Naive B cell (primary cell): Measurements from ENCODE around the gene KLF16. TPM values are rescaled to one million over a fixed set of nuclear protein-coding genes. Genes with fewer than 3 reads are reported as not detected.
A peak's percentile ranks its signal among the peaks of the same experiment; 100 is the strongest.

Source experiments
- ATAC-seq, 2 donors: fragments of 150-1000 bp; cut with Tn5 transposase; 2 replicates each; pipeline ENCODE4 v1.10.0; 2021; ENCODE audit warnings: low read depth in 2 of 2, mild to moderate bottlenecking in 2 of 2, moderate library complexity in 2 of 2
- DNase-seq: peaks from one replicate; pipeline ENCODE4 v3.0.0; 2022
- H3K27ac Mint-ChIP-seq, 6 donors: one replicate each; pipeline ENCODE4 v1.8.0; 2020 to 2022; ENCODE audit warnings: mild to moderate bottlenecking in 6 of 6, mixed read lengths in 6 of 6, moderate library complexity in 5 of 6, inconsistent platforms in 2 of 6
- H3K27me3 Mint-ChIP-seq, 3 donors: one replicate each; pipeline ENCODE4 v1.8.0; 2021 to 2022; ENCODE audit warnings: mixed read lengths in 3 of 3, mild to moderate bottlenecking in 1 of 3
- H3K36me3 Mint-ChIP-seq, 2 donors: one replicate each; pipeline ENCODE4 v1.8.0; 2020 to 2022; ENCODE audit warnings: mixed read lengths in 2 of 2, inconsistent platforms in 1 of 2, mild to moderate bottlenecking in 1 of 2
- H3K4me1 Mint-ChIP-seq, 3 donors: one replicate each; pipeline ENCODE4 v1.8.0; 2020 to 2022; ENCODE audit warnings: mixed read lengths in 3 of 3, inconsistent platforms in 1 of 3, mild to moderate bottlenecking in 1 of 3, moderate library complexity in 1 of 3
- H3K4me3 Mint-ChIP-seq, 8 donors: one replicate each; pipeline ENCODE4 v1.8.0; 2020 to 2022; ENCODE audit warnings: mild to moderate bottlenecking in 8 of 8, mixed read lengths in 8 of 8, moderate library complexity in 8 of 8, inconsistent platforms in 2 of 8
- H3K9me3 Mint-ChIP-seq, 7 donors: one replicate each; pipeline ENCODE4 v1.8.0; 2020 to 2022; ENCODE audit warnings: mixed read lengths in 7 of 7, mild to moderate bottlenecking in 5 of 7, inconsistent platforms in 2 of 7, moderate library complexity in 1 of 7
- polyA plus RNA-seq, 6 donors: library from polyadenylated mRNA; unstranded; fragments of 300-500 nt; fragmentation: Illumina TruSeq; gene quantifications; one replicate each; pipeline ENCODE4 v1.2.3, GENCODE V29; 2021; ENCODE audit warnings: low read depth in 6 of 6

Gene KLF16
- polyA plus RNA-seq, 6 donors from 2014 or later = 0.43 to 1.4 (median 0.70) TPM

DNA sequence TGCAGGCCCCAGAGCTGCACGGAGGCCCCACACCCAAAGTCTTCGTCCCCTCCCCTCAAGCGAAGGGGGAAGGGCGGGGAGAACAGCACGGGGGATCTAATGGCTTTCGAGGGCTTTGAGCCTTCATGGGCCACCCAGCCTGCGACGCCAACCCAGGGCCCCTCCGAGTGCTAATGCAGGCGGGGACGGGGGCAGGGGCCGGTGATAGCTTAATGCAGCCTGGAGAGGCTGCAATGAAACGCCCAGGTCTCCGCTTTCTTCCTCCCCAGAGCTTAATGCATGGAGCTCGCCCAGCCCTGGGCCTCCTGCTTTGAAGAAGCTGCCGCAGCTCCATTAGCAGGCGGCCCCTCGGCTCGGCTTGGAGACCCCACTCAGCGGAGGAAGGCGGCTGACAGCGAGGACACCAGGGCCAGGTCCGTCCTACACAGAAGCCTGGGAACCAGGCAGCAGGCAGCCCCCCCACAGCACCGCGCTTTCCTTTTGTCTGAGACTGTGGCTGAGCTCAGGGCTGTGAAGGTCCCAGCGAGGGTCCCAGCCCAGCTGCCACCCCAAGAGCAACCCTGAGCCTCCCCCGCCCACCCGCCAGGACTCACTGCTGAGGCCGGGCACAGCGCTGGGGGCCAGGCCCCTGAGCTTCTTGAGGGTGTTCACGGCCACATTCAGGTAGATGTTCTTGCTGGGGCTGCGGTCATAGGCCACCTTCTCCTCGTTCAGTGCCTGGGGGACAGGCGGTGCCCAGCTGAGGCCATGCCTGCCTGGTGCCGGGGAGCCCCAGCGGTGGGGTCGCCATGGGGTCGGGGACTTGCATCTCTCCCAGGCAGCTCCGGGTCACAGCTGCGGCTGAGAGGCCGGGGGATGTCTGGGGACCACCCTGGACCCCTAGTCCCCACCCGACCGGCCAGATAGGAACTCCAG, 43.8 kb downstream of the KLF16 start:
- no peak for DNase-seq
- H3K27me3 Mint-ChIP-seq = no peaks in the 10 kb centered on the region
- no peak overlapping the region for H3K27ac Mint-ChIP-seq
- no peak overlapping the region for H3K4me3 Mint-ChIP-seq
- peaks cover 0 to 6% (median 0%) of the 10 kb centered on the region in 3 donors for H3K4me1 Mint-ChIP-seq
- no peaks in the 10 kb centered on the region for H3K9me3 Mint-ChIP-seq
- peaks cover 0 to 6% of the 10 kb centered on the region in 2 donors for H3K36me3 Mint-ChIP-seq
- ATAC-seq = no peak

- Mint-ChIP-seq H3K9me3 (no peaks in the 10 kb centered on the region), H3K4me1 (peaks cover 0 to 6% (median 3%) of the 10 kb centered on the region in 3 donors), H3K4me3 (no peak overlapping the region), H3K27ac (no peak overlapping the region), H3K27me3 (no peaks in the 10 kb centered on the region), H3K36me3 (peaks cover 0 to 6% of the 10 kb centered on the region in 2 donors)
- no peak for ATAC-seq
- DNase-seq = no peak
These were observed 44.7 kb downstream of the KLF16 start for GRCh38 chr19:1818549-1819195.

GRCh38 chr19:1817553-1818179, 45.7 kb downstream of the KLF16 start:
- Mint-ChIP-seq H3K27ac (no peak overlapping the region), H3K27me3 (no peaks in the 10 kb centered on the region), H3K4me1 (peaks cover 6 to 13% (median 11%) of the 10 kb centered on the region in 3 donors), H3K36me3 (peaks cover 0 to 6% of the 10 kb centered on the region in 2 donors), H3K4me3 (no peak overlapping the region), H3K9me3 (no peaks in the 10 kb centered on the region)
- no peak for ATAC-seq
- no peak for DNase-seq

DNA sequence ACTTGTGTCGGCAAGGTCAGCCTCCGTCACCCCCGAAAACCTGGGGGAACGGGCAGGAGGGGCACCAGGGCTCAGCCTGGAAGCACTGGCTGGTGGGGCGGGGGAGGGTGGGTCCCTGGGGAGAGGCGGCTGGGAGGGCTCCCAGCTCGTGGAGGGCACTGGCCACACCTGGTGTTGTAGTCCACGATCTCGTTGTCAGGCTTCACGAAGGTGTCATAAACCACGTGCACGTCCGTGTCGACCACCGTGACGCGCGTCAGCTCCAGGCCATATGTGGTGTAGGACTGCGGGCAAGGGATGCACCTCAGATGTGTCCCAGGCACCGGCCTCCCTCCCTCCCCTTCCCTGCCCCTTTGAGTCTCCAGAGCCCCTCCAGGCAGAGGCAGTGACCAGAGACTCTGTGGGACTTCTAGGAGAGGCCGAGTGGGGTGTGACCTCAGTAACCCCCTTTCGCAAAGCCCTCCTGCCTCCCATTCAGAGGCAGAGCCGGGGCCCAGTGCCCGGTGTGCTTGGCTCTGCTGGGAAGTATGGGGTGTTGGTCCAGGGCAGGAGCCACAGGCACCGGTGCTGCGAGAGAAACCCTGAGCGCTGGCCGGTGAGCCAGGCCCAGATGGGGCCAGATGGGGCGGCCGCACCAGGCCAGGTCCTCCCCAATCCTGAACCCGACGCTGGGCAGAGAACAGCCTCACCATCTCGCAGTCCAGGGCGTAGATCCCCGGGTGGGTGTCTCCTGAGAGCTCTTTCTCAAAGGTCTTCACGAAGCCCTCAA, 46.7 kb downstream of the KLF16 start:
- Mint-ChIP-seq H3K27me3 (no peaks in the 10 kb centered on the region), H3K9me3 (no peaks in the 10 kb centered on the region), H3K4me3 (no peak overlapping the region), H3K4me1 (peaks cover 11 to 19% (median 14%) of the 10 kb centered on the region in 3 donors), H3K36me3 (peaks cover 0 to 6% of the 10 kb centered on the region in 2 donors), H3K27ac (no peak overlapping the region)
- DNase-seq (no peak), ATAC-seq (no peak)

DNA sequence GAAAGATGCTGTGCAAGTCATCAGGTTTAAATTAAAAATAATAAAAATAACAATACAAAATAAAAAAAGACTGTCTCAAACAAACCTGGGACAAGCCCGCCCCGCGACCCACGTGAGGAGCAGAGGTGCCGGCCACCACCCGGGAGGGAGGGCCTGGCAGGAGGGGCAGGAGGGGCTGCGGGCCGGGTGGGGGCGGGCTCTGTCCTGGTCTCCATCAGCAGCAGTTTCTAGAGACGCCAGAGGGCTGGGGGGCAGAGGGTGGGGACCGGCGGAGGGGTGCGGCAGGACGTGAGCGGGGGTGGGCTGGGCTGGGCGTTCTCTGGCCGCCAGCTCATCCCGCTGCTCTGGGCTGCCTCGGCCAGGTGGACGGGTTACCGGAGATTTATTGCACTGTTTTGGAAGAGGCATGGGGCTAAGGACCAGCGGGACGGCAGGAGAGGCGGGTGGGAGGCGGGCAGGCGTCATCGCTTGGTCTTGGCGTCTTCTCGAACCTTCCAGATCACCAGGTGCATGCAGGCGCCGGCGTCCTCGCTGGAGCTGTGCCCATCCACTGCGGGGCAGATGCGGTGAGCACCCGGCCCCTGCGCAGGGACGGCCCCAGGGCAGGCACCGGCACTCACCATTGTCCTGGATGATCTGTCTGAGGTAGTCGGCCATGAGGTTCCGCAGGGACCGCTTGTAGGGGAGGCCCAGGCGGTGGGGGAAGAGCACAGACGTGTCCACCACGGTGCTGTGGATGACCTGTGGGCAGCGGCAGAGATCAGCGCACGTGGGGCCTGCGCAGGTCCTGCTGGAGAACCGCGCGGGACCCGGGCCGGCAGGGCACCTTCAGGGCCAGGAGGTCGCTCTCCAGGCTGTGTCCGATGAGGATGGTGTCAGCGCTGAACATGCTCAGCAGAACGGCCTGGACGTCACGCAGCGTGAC, 47.5 kb downstream of the KLF16 start:
- no peak for ATAC-seq
- Mint-ChIP-seq H3K36me3 (peaks cover 0 to 6% of the 10 kb centered on the region in 2 donors), H3K27ac (no peak overlapping the region), H3K27me3 (no peaks in the 10 kb centered on the region), H3K4me3 (no peak overlapping the region), H3K9me3 (no peaks in the 10 kb centered on the region), H3K4me1 (peaks cover 13 to 20% (median 16%) of the 10 kb centered on the region in 3 donors)
- no peak for DNase-seq

DNA sequence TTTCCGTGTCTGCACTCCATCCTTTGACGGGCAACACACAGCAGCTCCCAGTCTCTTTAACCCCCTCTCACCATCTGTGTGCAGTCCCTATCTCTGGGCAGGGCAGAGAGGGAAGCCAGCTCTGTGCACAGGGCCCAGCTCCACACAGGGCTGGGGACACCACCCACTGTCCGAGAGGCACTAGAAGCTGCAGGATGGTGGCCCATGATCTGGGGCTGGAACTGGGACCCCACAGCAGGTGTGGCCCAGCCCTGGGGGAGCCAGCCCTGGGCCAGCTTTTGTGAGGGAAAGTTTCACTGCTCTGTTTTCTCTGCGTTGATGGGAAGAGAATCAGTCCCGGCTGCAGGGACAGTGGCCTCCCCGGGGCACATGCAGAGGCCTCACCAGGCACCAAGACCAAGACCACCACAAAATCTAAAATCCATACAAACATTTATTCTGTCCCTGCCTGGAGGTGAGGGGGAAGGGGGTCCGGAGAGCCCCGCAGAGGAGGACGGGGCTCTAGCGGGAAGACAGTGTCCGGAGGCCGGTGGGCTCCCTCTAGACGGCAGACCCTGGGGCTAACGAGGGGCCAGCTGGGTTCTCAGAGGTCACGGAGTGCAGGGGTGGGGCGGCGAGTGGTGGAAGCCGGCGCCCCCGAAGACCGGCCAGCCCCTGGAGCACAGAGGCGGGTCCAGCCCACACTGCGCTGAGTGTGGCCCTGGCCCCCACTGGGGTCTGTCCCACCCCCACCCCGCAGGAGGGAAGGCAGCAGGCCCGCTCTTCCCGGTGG, 48.4 kb downstream of the KLF16 start:
- Mint-ChIP-seq H3K27ac (peak overlapping the region in 1 of 6 donors; percentile 66), H3K9me3 (no peaks in the 10 kb centered on the region), H3K4me3 (no peak overlapping the region), H3K4me1 (peaks cover 15 to 20% (median 16%) of the 10 kb centered on the region in 3 donors), H3K36me3 (peaks cover 0 to 1% of the 10 kb centered on the region in 2 donors), H3K27me3 (no peaks in the 10 kb centered on the region)
- DNase-seq = no peak
- no peak for ATAC-seq

DNA sequence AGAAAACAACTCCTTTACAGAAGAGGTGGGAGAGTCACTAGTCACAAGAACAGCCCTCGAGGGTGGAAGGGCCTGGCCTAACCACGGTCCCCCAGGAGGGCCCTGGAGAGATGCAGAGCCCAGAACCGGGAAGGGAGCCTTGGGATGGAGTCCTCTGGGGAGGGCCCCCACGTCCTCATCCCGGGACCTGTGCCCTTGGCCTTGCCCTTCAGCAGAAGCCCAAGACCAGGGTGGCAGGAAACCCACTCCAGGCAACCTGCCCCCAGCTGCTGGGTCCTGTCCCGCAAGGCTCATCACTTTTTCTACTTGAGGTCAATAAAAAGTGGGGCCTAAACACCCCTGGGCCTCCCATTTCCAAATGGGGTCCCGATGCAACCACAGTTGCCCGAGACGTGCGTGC, 49.0 kb downstream of the KLF16 start:
- Mint-ChIP-seq H3K27me3 (no peaks in the 10 kb centered on the region), H3K4me3 (no peak overlapping the region), H3K36me3 (no peaks in the 10 kb centered on the region), H3K4me1 (peaks cover 15 to 19% (median 16%) of the 10 kb centered on the region in 3 donors), H3K9me3 (no peaks in the 10 kb centered on the region), H3K27ac (peak overlapping the region in 1 of 6 donors; percentile 78)
- DNase-seq (no peak), ATAC-seq (no peak)

DNA sequence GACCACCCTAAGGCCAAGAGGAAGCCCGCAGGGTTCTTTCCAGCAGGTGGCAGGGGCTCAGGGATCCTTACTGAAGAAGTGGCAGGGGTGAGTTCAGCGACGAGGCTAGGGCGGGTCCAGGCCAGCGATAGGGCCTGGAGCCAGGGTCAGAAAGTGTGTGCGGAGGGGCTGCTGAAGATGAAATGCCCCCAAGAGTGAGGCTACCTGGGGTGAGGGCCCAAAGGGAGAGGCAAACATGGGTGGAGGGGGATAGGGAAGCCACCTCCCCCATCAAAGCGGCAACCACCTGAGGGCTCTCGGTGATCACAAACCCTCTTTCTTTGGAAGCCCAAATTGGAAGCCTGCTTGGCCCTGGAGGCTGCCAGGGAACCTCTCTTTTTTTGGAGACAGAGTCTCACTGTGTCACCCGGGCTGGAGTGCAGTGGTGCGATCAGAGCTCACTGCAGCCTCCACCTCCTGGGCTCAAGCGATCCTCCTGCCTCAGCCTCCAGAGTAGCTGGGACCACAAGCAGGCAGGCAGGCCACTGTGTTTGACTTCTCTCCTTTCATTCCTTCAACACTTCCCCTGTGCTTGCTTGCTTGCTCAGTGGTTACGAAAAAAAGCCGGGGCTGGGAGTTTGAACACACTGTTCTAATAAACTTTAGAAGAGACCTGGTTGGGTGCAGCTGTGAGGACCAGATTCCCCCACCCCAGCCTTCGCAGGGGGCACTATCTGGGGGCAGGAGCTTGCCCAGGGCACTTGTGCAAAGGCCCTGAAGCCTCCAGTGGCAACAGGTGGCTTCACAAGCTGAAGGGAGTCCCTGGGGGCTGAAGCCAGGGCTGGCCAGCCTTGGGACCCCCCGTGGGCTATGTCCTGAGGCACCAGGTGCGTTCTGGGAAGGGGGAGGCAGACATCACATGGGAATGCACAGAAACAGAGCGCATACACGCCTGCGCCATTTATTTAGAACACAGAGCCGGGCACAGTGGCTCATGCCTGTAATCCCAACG, 49.9 kb downstream of the KLF16 start:
- peak overlapping the region in 2 of 6 donors; percentile 57 to 96 for H3K27ac Mint-ChIP-seq
- H3K36me3 Mint-ChIP-seq = no peaks in the 10 kb centered on the region
- ATAC-seq (no peak), DNase-seq (no peak)
- peaks cover 15 to 19% (median 16%) of the 10 kb centered on the region in 3 donors for H3K4me1 Mint-ChIP-seq
- peak overlapping the region; percentile 87 to 98 (median 92) for H3K4me3 Mint-ChIP-seq
- no peaks in the 10 kb centered on the region for H3K27me3 Mint-ChIP-seq
- H3K9me3 Mint-ChIP-seq = no peaks in the 10 kb centered on the region

DNA sequence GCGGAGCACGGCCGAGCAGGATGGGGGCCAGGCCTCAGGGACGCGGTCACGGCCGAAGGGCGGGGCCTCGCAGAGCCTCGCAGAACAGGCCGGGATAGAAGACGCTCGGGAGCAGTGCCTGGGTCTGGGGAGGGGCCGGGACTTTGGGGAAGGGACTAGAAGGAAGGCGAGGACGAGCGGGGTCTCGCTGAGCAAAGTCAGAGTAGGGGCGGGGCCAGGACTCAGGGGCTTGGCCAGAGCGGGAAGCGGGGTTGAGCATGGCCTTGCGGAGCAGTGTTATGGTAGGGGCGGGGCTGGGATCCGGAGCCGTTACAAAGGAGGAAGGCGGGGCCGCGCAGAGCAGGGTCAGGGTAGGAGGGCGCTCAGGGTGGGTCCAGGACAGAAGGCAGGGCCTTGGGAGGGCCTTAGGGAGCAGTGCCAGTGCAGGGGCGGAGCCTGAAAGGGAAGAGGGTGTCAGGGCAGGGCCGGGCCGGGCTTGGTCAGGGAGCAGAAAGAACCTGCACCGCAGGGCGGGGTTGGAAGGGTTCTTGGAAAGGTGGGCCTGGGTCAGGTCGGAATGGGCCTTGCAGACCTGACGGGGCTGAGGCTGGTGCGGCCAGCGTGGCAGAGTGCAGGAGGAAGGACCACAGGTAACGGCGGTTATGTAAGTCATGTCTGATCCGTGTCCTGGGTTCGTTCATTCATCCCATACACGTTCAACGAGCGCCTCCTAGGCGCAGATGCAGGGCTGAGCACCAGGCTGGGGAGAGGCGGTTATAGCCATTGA, 50.8 kb downstream of the KLF16 start:
- Mint-ChIP-seq H3K27me3 (no peaks in the 10 kb centered on the region), H3K4me1 (peaks cover 15 to 19% (median 16%) of the 10 kb centered on the region in 3 donors), H3K4me3 (peak overlapping the region; percentile 87 to 98 (median 92)), H3K36me3 (no peaks in the 10 kb centered on the region), H3K27ac (peak overlapping the region; percentile 49 to 96 (median 64)), H3K9me3 (no peaks in the 10 kb centered on the region)
- ATAC-seq = peak; percentile 75
- DNase-seq = peak; percentile 77

DNA sequence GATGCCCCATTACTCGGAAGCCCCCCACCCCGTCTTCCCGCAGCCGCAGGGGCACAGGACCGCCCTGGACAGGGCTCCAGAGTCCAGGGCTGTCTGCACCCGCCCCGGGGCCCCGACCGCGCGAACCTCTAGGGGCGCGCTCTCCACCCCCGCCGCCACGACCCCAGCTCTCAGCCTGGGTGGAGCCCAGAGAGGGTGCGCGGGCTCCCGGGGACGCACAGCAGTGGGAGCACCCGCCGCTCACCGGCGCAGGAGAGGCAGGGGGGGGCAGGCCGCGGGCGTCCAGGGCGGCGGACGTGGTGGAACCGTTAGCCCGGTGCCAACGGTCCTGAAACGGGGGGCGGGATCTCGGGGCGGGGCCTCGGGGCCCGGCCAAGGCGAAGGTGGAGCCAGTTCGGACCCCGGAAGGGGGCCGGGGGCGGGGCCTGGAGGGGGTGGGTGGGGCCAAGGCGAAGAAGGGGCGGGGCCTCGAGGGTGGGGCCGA, 51.4 kb downstream of the KLF16 start, which contains the start of gene ATP8B3:
Gene ATP8B3 (minus strand): TSS at position 335 of the 484 bp plus-strand sequence. CDS start 540 bp downstream, outside the sequence.
- Mint-ChIP-seq H3K27ac (peak within 1 kb of the TSS; percentile 56 to 96 (median 82)), H3K36me3 (no peaks in the 10 kb centered on the region), H3K4me3 (peak within 1 kb of the TSS; percentile 87 to 98 (median 92)), H3K27me3 (no peaks in the 10 kb centered on the region), H3K4me1 (peaks cover 15 to 19% (median 16%) of the 10 kb centered on the region in 3 donors), H3K9me3 (no peaks in the 10 kb centered on the region)
- DNase-seq (peak; percentile 32), ATAC-seq (peak; percentile 8 to 12)
